K562 (cell line): ENCODE results near the gene ELMO1. TPM values are rescaled to one million over a fixed set of nuclear protein-coding genes. Genes with fewer than 3 reads are reported as not detected.

Source experiments
- ATAC-seq: fragments of 200-7000 bp; cut with Tn5 transposase; 3 replicates; pipeline ENCODE4 v1.9.1; 2020; ENCODE audit warnings: moderate library complexity
- BruUV-seq: library from RNA; stranded (reverse); fragments of 400-500 nt; replicated peaks from 2 replicates; lab custom pipeline; 2021; lab: Mats Ljungman, UMichigan
- CTCF ChIA-PET: fragments of 300-600 bp; formaldehyde crosslinking; extraction: SDS; loops from one replicate; lab custom pipeline; 2021; ENCODE audit warnings: low intra/inter-chr PET ratio; lab: Yijun Ruan, JAX
- POLR2A ChIA-PET: fragments of 300-600, 350-650 bp; sonication (Branson Sonifier 250); formaldehyde crosslinking; extraction: SDS; loops from one replicate; lab custom pipeline; 2021; ENCODE audit warnings: antibody characterized with exemption, inconsistent platforms; lab: Yijun Ruan, JAX
- DNase-seq, 4 experiments: peaks; one replicate each; pipeline versions ENCODE4 v3.0.0 to v3.0.0-alpha.2; 2011 to 2018; ENCODE audit warnings: low spot score in 3 of 4, mixed read lengths in 3 of 4; ENCODE audit errors: extremely low read depth in 1 of 4
- FAIRE-seq: peaks from 2 replicates; lab custom pipeline; 2011; peaks lifted over from hg19 to GRCh38; lab: Jason Lieb, UNC
- H2AFZ ChIP-seq: 2 replicates; pipeline ENCODE4 v1.6.0; 2011; ENCODE audit warnings: low read depth, low read length, control low read depth, inconsistent platforms
- H3K27ac ChIP-seq: fragments of 200-600 bp; 3 replicates; pipeline ENCODE4 v1.8.0; 2011; ENCODE audit warnings: low read depth, mild to moderate bottlenecking, control low read depth, inconsistent platforms, low read length, moderate library complexity, mixed read lengths; ENCODE audit errors: extremely low read depth
- H3K27me3 ChIP-seq, 2 experiments: fragments of 300-600 bp in 1 of 2; 2 replicates in 1 of 2; 3 replicates in 1 of 2; pipeline versions ENCODE4 v1.6.0 to v1.8.0; 2011; ENCODE audit warnings: inconsistent platforms in 2 of 2, low read length in 2 of 2, mild to moderate bottlenecking in 1 of 2, mixed read lengths in 1 of 2, moderate library complexity in 1 of 2; ENCODE audit not compliant: control insufficient read depth in 2 of 2, insufficient read depth in 2 of 2
- H3K36me3 ChIP-seq: fragments of 300-600 bp; 3 replicates; pipeline ENCODE4 v1.8.0; 2011; ENCODE audit warnings: mild to moderate bottlenecking, low read length, inconsistent platforms; ENCODE audit not compliant: control insufficient read depth, insufficient read depth
- H3K4me1 ChIP-seq, 2 experiments: fragments of 200-600 bp in 1 of 2; replicated peaks in 1 of 2; 2 replicates in 1 of 2; 3 replicates in 1 of 2; pipeline versions ENCODE4 v1.5.1 to v1.8.0; 2011; ENCODE audit warnings: inconsistent platforms in 2 of 2, low read length in 2 of 2, mild to moderate bottlenecking in 1 of 2, mixed read lengths in 1 of 2, moderate library complexity in 1 of 2; ENCODE audit not compliant: control insufficient read depth in 2 of 2, insufficient read depth in 2 of 2
- H3K4me2 ChIP-seq: 2 replicates; pipeline ENCODE4 v1.6.1; 2011; ENCODE audit warnings: low read length, control low read depth, inconsistent platforms, mixed read lengths; ENCODE audit not compliant: insufficient read depth
- H3K4me3 ChIP-seq: fragments of 200-600 bp; sonication (generic), shearing (Covaris generic); 2 replicates; pipeline ENCODE4 v1.5.1; 2016; ENCODE audit warnings: control low read depth, inconsistent platforms
- H3K79me2 ChIP-seq: fragments of 200-600 bp; 3 replicates; pipeline ENCODE4 v1.8.0; 2011; ENCODE audit warnings: low read length, inconsistent platforms; ENCODE audit not compliant: control insufficient read depth, insufficient read depth
- H3K9ac ChIP-seq, 2 experiments: 2 replicates each; pipeline versions ENCODE4 v1.6.0 to v1.6.1; 2011; ENCODE audit warnings: low read depth in 2 of 2, low read length in 2 of 2, control low read depth in 1 of 2, inconsistent platforms in 1 of 2, mild to moderate bottlenecking in 1 of 2, mixed read lengths in 1 of 2; ENCODE audit not compliant: insufficient read depth in 1 of 2
- H3K9me1 ChIP-seq: one replicate; pipeline ENCODE4 v1.6.0; 2011; ENCODE audit warnings: inconsistent platforms, mild to moderate bottlenecking, low read length, moderate library complexity; ENCODE audit not compliant: control insufficient read depth, insufficient read depth
- H3K9me3 ChIP-seq: replicated peaks from 2 replicates; pipeline ENCODE4 v1.5.1; 2011; ENCODE audit warnings: low read depth, low read length, inconsistent platforms; ENCODE audit not compliant: control insufficient read depth, insufficient read depth
- H4K20me1 ChIP-seq: replicated peaks from 2 replicates; pipeline ENCODE4 v1.6.1; 2011; ENCODE audit warnings: low read length, inconsistent platforms, mixed read lengths; ENCODE audit not compliant: control insufficient read depth, insufficient read depth
- NFIC ChIP-seq: fragments of 450-650 bp; IDR thresholded peaks from 2 replicates; pipeline ENCODE4 v1.6.1; 2017; ENCODE audit warnings: mild to moderate bottlenecking, inconsistent platforms
- NFIX ChIP-seq: fragments of 250-450 bp; sonication (Bioruptor Pico); IDR thresholded peaks from 2 replicates; pipeline ENCODE4 v1.4.0; 2020; ENCODE audit warnings: low read depth, mild to moderate bottlenecking, moderate library complexity
- TFE3 ChIP-seq: fragments of 450-650 bp; formaldehyde crosslinking; IDR thresholded peaks from 2 replicates; pipeline ENCODE4 v1.4.0; 2020; ENCODE audit warnings: mild to moderate bottlenecking, mixed read lengths
- ZNF766 ChIP-seq: fragments of 200-800 bp; sonication (Bioruptor generic); conservative IDR thresholded peaks from 2 replicates; pipeline ENCODE4 v1.6.1; 2016; ENCODE audit warnings: missing genetic modification characterization, missing compliant biosample characterization
- WGBS: fragments of 100-300 bp; shearing (Covaris generic); methylation state at CpG from one replicate; pipeline ENCODE4 v1.1.6; 2016; ENCODE audit warnings: low coverage, mixed read lengths; ENCODE audit not compliant: insufficient coverage; ENCODE audit errors: missing lambda C conversion rate; 5-methylcytosine and 5-hydroxymethylcytosine counted together
- in situ Hi-C: fragments of 300-500 bp; cut with MboI; formaldehyde crosslinking; loops from 4 replicates; pipeline ENCODE4 v1.15.0; 2018; ENCODE audit warnings: inconsistent platforms, mixed read lengths
- intact Hi-C: fragments of 100-400 bp; cut with micrococcal nuclease; formaldehyde crosslinking; loops from 2 replicates; pipeline ENCODE4 v1.14.2; 2022
- polyA plus RNA-seq, 8 experiments: library from polyadenylated mRNA; depleted of rRNA in 4 of 8; stranded (reverse) in 5 of 8; unstranded in 3 of 8; fragments of >200 nt; fragmentation: Nextera tagmentation in 2 of 8; fragmentation: Illumina TruSeq in 1 of 8; extraction: Ambion mirVana in 2 of 8; extraction: Trizol in 1 of 8; gene quantifications; 2 replicates each; pipeline versions ENCODE4 v1.2.1 to v1.2.3, GENCODE V29; 2011 to 2014; ENCODE audit warnings: inconsistent platforms in 1 of 8, missing spikeins in 1 of 8
- total RNA-seq, 7 experiments: library from RNA; depleted of rRNA in 6 of 7; stranded (reverse); fragments of >200 nt in 6 of 7; fragmentation: Illumina TruSeq in 2 of 7; extraction: Trizol in 2 of 7; gene quantifications; 2 replicates each; pipeline versions ENCODE4 v1.2.1 to v1.2.3, GENCODE V29; 2011 to 2021; ENCODE audit warnings: low replicate concordance in 1 of 7

Gene ELMO1
- total and polyA plus RNA-seq, 9 of the 15 experiments (the other 6 are each of a cell fraction or from before 2014, with no cell fraction given): 0.36 to 7.2 (median 3.6) TPM

- TF ChIP-seq ZNF766 (CRISPR knock-in tag): no peak
Measured at GRCh38 chr7:37198906-37199485, 249.7 kb downstream of the ELMO1 start (continued).

GRCh38 chr7:37198041-37198905, 250.4 kb downstream of the ELMO1 start:
- WGBS: 17% methylated on average over 10 of the region's 10 CpGs
- H3K27ac ChIP-seq: no peak overlapping the region
- DNase-seq (no peak), ATAC-seq (no peak), FAIRE-seq (no peak)
- intact Hi-C loops (loop anchor here (5.0 kb wide), 3 partner anchors 101 to 711 kb away; no protein-coding TSS in a partner anchor), in situ Hi-C loops (no loop called here)
- H3K4me2 ChIP-seq: no peak overlapping the region
- H3K9me1 ChIP-seq: no peaks in the 10 kb centered on the region
- no peaks in the 10 kb centered on the region; a peak in 1 of 5 replicates for H3K4me1 ChIP-seq
- no TSS peak for BruUV-seq
- CTCF ChIA-PET: interaction anchor here (0.6 to 1.7 kb wide), 4 partner anchors 10 to 1281 kb away, joined by 3 to 7 read pairs (median 4); no protein-coding TSS in a partner anchor
- no peak overlapping the region for H3K9ac ChIP-seq
- no peaks in the 10 kb centered on the region for H3K9me3 ChIP-seq
- H3K27me3 ChIP-seq: peaks cover 6 to 12% of the 10 kb centered on the region in 2 experiments
- POLR2A ChIA-PET: interaction anchor here (0.7 kb wide), 1 partner anchor 20 kb away, joined by 3 read pairs; no protein-coding TSS in a partner anchor
- no peak overlapping the region for H2AFZ ChIP-seq
- 0 out of 2 replicates have a peak, but pooled peaks cover 5% of the 10 kb centered on the region for H4K20me1 ChIP-seq
- TF ChIP-seq NFIX (CRISPR knock-in tag) (peak; percentile 70), TFE3 (no peak), NFIC (peak; percentile 87)
- H3K36me3 ChIP-seq: no peaks in the 10 kb centered on the region
- no peaks in the 10 kb centered on the region for H3K79me2 ChIP-seq
- H3K4me3 ChIP-seq: no peak overlapping the region
